HepG2 (cell line): ENCODE data around the gene RHBDL1. TPM values are rescaled to one million over a fixed set of nuclear protein-coding genes. Genes with fewer than 3 reads are reported as not detected.
A peak's percentile ranks its signal among the peaks of the same experiment; 100 is the strongest.

Experiments used
- ARNT ChIP-seq: fragments of 450-650 bp; IDR thresholded peaks from 2 replicates; pipeline ENCODE4 v1.6.1; 2017
- ATF7 ChIP-seq, 2 experiments: fragments of 450-650 bp in 1 of 2; sonication (generic) in 1 of 2; formaldehyde crosslinking in 1 of 2; IDR thresholded peaks; 2 replicates each; pipeline versions ENCODE4 v1.4.0 to v1.6.1; 2016 to 2020; ENCODE audit warnings: antibody characterized with exemption in 1 of 2, mild to moderate bottlenecking in 1 of 2, missing genetic modification reagents in 1 of 2
- BCL6 ChIP-seq: IDR thresholded peaks from 2 replicates; pipeline ENCODE4 v1.6.1; 2016; ENCODE audit warnings: missing genetic modification reagents, missing compliant biosample characterization
- DPF2 ChIP-seq: sonication (generic); formaldehyde crosslinking; IDR thresholded peaks from 2 replicates; pipeline ENCODE4 v1.4.0; 2020; ENCODE audit warnings: mild to moderate bottlenecking, low read depth, missing genetic modification reagents, borderline replicate concordance
- ETS1 ChIP-seq: sonication (generic); formaldehyde crosslinking; IDR thresholded peaks from 2 replicates; pipeline ENCODE4 v1.4.0; 2020; ENCODE audit warnings: missing genetic modification reagents
- FOXP4 ChIP-seq: sonication (generic); formaldehyde crosslinking; IDR thresholded peaks from 2 replicates; pipeline ENCODE4 v1.4.0; 2020; ENCODE audit warnings: missing genetic modification reagents
- HOXA5 ChIP-seq: sonication (generic); formaldehyde crosslinking; IDR thresholded peaks from 2 replicates; pipeline ENCODE4 v1.4.0; 2020; ENCODE audit warnings: missing genetic modification reagents
- MAF1 ChIP-seq: sonication (generic); formaldehyde crosslinking; IDR thresholded peaks from 2 replicates; pipeline ENCODE4 v1.5.0; 2020; ENCODE audit warnings: missing genetic modification reagents, borderline replicate concordance
- NAIF1 ChIP-seq: sonication (generic); formaldehyde crosslinking; IDR thresholded peaks from 2 replicates; pipeline ENCODE4 v1.5.0; 2020; ENCODE audit warnings: mild to moderate bottlenecking, missing genetic modification reagents, borderline replicate concordance
- NCOA5 ChIP-seq: sonication (generic); formaldehyde crosslinking; IDR thresholded peaks from 2 replicates; pipeline ENCODE4 v1.4.0; 2020; ENCODE audit warnings: missing genetic modification reagents
- NFE2L2 ChIP-seq: fragments of 150-350 bp; IDR thresholded peaks from 2 replicates; pipeline ENCODE4 v1.6.1; 2014; ENCODE audit warnings: low read length
- NR2F6 ChIP-seq, 2 experiments: IDR thresholded peaks; 2 replicates each; pipeline ENCODE4 v1.6.1; 2016; ENCODE audit warnings: antibody characterized with exemption in 1 of 2, mild to moderate bottlenecking in 1 of 2
- RARA ChIP-seq: IDR thresholded peaks from 2 replicates; pipeline ENCODE4 v1.6.1; 2016; ENCODE audit warnings: missing genetic modification reagents, missing compliant biosample characterization
- SOX5 ChIP-seq: IDR thresholded peaks from 2 replicates; pipeline ENCODE4 v1.6.1; 2016; ENCODE audit warnings: borderline replicate concordance
- SPEN ChIP-seq: sonication (generic); formaldehyde crosslinking; IDR thresholded peaks from 2 replicates; pipeline ENCODE4 v1.5.1; 2020; ENCODE audit warnings: low read depth, mild to moderate bottlenecking, missing genetic modification reagents
- TFAP4 ChIP-seq: sonication (generic); IDR thresholded peaks from 2 replicates; pipeline ENCODE4 v1.6.1; 2016; ENCODE audit warnings: low read depth, borderline replicate concordance
- TIGD3 ChIP-seq: sonication (generic); formaldehyde crosslinking; IDR thresholded peaks from 2 replicates; pipeline ENCODE4 v1.5.1; 2020; ENCODE audit warnings: mild to moderate bottlenecking, missing genetic modification reagents, borderline replicate concordance
- TRIM24 ChIP-seq: sonication (generic); formaldehyde crosslinking; IDR thresholded peaks from 2 replicates; pipeline ENCODE4 v1.8.0; 2022; ENCODE audit warnings: mild to moderate bottlenecking, missing genetic modification reagents
- WIZ ChIP-seq: sonication (generic); formaldehyde crosslinking; IDR thresholded peaks from 2 replicates; pipeline ENCODE4 v1.5.1; 2020; ENCODE audit warnings: mild to moderate bottlenecking, missing genetic modification reagents
- ZNF30 ChIP-seq: sonication (generic); formaldehyde crosslinking; IDR thresholded peaks from 2 replicates; pipeline ENCODE4 v1.5.0; 2020; ENCODE audit warnings: mild to moderate bottlenecking, missing genetic modification reagents
- ZNF543 ChIP-seq: sonication (generic); formaldehyde crosslinking; IDR thresholded peaks from 2 replicates; pipeline ENCODE4 v1.4.0; 2020; ENCODE audit warnings: mild to moderate bottlenecking, missing genetic modification reagents
- ZNF616 ChIP-seq: sonication (generic); formaldehyde crosslinking; IDR thresholded peaks from 2 replicates; pipeline ENCODE4 v1.5.0; 2020; ENCODE audit warnings: low read depth, mild to moderate bottlenecking, missing genetic modification reagents
- ZNF749 ChIP-seq: sonication (generic); formaldehyde crosslinking; IDR thresholded peaks from 2 replicates; pipeline ENCODE4 v1.8.0; 2022; ENCODE audit warnings: mild to moderate bottlenecking, missing genetic modification reagents, moderate library complexity, borderline replicate concordance
- polyA plus RNA-seq, 8 experiments: library from polyadenylated mRNA; depleted of rRNA in 3 of 8; stranded (reverse) in 7 of 8; unstranded in 1 of 8; fragments of >200 nt; fragmentation: Illumina TruSeq in 4 of 8; extraction: Trizol in 4 of 8; gene quantifications; 2 replicates each; pipeline versions ENCODE4 v1.2.1 to v1.2.3, GENCODE V29; 2011 to 2016; ENCODE audit warnings: low read depth in 4 of 8, missing spikeins in 1 of 8, mixed read lengths in 1 of 8; ENCODE audit not compliant: insufficient read depth in 1 of 8
- total RNA-seq, 5 experiments: library from RNA; depleted of rRNA; stranded (reverse); fragments of >200 nt; fragmentation: Illumina TruSeq; extraction: Trizol; gene quantifications; 2 replicates each; pipeline ENCODE4 v1.2.3, GENCODE V29; 2016; ENCODE audit warnings: low read depth in 1 of 5
- TF ChIP-seq, protein P1 (sequence below): sonication (generic); formaldehyde crosslinking; IDR thresholded peaks from 2 replicates; pipeline ENCODE4 v1.9.0; 2021; ENCODE audit warnings: missing genetic modification reagents, mild to moderate bottlenecking, borderline replicate concordance

The RHBDL1 gene
- total and polyA plus RNA-seq, 2 of the 13 experiments (the other 11 are each of a cell fraction or from before 2014, with no cell fraction given): 1.8 to 3.8 TPM

DNA sequence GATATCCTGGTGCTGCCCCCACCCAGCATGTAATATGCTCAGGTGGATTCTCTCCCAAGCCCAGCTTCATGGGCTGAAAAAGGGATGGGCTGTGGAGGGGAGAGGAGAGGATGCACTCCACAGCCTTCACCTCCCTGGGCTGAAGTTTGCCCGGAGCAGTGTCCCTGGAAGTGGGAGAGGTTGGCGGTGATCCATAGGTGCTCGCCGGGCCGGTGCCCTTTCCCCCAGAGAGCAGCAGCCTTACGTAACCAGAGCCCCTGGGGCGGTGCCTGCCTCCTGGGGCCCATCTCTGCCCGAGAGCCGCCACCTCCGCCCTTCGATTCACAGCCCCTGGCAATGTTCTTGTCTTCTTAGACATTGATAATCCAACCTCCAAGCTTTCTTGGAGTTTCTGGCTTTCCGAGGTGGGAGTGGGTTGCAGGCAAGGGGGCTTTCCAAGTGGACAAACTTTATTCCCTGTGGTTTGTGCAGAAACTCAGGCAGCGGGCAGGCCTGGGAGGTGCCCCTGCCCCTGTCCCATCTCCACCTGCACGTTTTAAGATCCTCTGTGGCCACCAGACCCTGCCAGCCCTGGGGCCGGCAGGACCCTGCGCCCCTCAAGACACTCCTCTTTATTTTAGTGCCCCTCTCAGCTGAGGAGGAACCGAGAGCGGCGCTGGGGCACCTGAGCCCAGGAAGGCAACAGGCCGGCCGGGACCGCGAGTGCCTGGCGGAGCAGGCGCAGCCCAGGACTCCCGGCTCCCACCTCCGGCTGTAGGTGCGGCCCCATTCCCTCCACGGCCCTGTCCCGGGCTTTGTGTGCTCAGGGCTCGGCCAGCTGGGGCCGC, 29.4 kb upstream of the RHBDL1 start (continued):
- TF ChIP-seq SPEN: peak; percentile 59; the same call in 1 of the 2 replicates
- TF ChIP-seq TIGD3 (CRISPR knock-in tag): no peak
- no peak for TF ChIP-seq WIZ (CRISPR knock-in tag)
- TF ChIP-seq, protein P1, sequence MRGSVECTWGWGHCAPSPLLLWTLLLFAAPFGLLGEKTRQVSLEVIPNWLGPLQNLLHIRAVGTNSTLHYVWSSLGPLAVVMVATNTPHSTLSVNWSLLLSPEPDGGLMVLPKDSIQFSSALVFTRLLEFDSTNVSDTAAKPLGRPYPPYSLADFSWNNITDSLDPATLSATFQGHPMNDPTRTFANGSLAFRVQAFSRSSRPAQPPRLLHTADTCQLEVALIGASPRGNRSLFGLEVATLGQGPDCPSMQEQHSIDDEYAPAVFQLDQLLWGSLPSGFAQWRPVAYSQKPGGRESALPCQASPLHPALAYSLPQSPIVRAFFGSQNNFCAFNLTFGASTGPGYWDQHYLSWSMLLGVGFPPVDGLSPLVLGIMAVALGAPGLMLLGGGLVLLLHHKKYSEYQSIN (CRISPR knock-in tag): no peak
- no peak for TF ChIP-seq NFE2L2
- no peak for TF ChIP-seq NAIF1 (CRISPR knock-in tag)
- TF ChIP-seq HOXA5 (CRISPR knock-in tag): no peak
- peak; percentile 40; the same call in 1 of the 2 replicates for TF ChIP-seq TFAP4
- no peak for TF ChIP-seq FOXP4
- peak; percentile 77 for TF ChIP-seq RARA (CRISPR knock-in tag)
- 0 out of 2 replicates have a peak, but pooled peaks have one; percentile 59 for TF ChIP-seq ZNF616 (CRISPR knock-in tag)
- no peak for TF ChIP-seq ZNF749 (CRISPR knock-in tag)
- peak; percentile 50; the same call in 1 of the 2 replicates for TF ChIP-seq NR2F6 (IDR thresholded peaks at IDR 0.05)
- peak; percentile 80 for TF ChIP-seq NR2F6 (CRISPR knock-in tag; IDR thresholded peaks at IDR 0.05)
- no peak for TF ChIP-seq ARNT
- TF ChIP-seq BCL6 (CRISPR knock-in tag): peak; percentile 81
- TF ChIP-seq ZNF30 (CRISPR knock-in tag): no peak
- TF ChIP-seq TRIM24 (CRISPR knock-in tag): no peak
- no peak for TF ChIP-seq NCOA5 (CRISPR knock-in tag)
- TF ChIP-seq MAF1 (CRISPR knock-in tag): no peak
- TF ChIP-seq ETS1 (CRISPR knock-in tag): no peak
- no peak for TF ChIP-seq ATF7 (IDR thresholded peaks at IDR 0.05)
- no peak for TF ChIP-seq ATF7 (CRISPR knock-in tag; IDR thresholded peaks at IDR 0.05)
- TF ChIP-seq ZNF543: no peak
- TF ChIP-seq DPF2 (CRISPR knock-in tag): no peak
- peak; percentile 13; the same call in 1 of the 2 replicates for TF ChIP-seq SOX5 (CRISPR knock-in tag)
